Left renal cortex interstitium (tissue), 4 donors: Measurements from ENCODE around the gene DKKL1. TPM values are rescaled to one million over a fixed set of nuclear protein-coding genes. Genes with fewer than 3 reads are reported as not detected.

Experiments
- DNase-seq, 4 donors: peaks; one replicate each; pipeline ENCODE4 v3.0.0-alpha.2; 2013; ENCODE audit warnings: low read depth in 4 of 4, low spot score in 2 of 4, missing footprints in 1 of 4
- polyA plus RNA-seq, 4 donors: library from polyadenylated mRNA; unstranded; fragments of 120-200 nt; gene quantifications; one replicate each; pipeline ENCODE4 v1.2.1, GENCODE V29; 2013; ENCODE audit not compliant: insufficient read length in 4 of 4

DKKL1 gene
- polyA plus RNA-seq, 4 donors = 4.5 to 6.4 (median 5.8) TPM

DNA sequence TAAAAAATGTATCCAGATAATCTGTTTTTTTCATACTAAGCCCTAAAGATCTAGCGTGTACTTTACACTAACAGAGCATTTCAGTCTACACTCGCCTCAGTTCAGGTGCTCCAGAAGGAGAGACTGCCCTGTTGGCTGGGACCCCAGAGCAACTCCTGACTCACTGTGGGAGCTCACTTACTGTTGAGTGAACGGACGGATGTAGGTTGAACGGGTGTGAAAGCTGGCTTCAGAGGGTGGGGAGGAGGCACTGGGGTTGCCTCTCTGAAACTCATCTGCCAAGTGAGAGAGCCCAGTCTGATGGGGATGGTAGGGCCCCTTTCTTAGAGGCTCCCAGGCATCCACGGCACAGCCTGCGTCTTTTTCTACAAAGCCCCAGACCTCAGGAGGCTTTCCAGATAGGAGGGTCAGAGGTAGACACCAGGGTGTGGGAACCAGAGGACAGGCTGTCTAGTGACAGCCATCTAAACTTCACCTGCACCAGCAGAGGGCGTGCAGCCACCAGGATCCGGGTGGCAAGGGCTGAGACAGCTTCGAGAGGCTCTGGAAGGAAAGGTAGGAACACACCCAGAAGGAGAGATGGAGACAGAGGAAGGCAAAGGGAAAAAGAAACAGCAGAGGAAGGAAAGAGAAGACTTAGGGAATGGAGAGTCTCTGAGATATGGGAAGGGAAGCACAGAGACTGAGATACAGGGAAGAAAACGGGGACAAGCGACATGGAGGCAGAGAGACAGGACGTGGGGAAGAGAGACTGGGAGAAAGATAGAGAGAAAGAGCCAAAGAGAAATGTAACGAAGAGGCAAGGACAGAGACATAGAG is 28.1 kb downstream of the DKKL1 start:
- DNase-seq = peak in 2 of 4 donors; percentile 50 to 69

DNA sequence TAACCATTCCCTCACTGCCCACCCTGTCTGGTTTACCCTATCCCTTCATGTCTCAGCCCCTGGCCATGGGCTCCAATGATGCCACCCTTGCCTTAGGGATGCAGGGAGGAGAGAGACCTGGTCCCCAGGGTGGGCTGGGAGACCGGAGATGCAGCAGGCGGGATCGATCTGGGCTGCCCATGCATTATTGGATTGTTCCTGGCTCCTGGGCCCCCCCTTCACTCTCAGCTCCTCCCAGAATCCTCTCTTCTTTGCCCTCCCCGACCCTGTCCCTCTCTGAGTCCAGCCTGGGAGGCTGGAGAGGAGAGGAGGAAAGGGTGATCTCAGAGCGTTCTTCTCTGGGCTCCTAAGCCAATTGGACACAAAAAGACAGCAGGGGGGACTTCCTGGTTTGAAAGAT is 30.2 kb downstream of the DKKL1 start:
- DNase-seq = no peak

DNA sequence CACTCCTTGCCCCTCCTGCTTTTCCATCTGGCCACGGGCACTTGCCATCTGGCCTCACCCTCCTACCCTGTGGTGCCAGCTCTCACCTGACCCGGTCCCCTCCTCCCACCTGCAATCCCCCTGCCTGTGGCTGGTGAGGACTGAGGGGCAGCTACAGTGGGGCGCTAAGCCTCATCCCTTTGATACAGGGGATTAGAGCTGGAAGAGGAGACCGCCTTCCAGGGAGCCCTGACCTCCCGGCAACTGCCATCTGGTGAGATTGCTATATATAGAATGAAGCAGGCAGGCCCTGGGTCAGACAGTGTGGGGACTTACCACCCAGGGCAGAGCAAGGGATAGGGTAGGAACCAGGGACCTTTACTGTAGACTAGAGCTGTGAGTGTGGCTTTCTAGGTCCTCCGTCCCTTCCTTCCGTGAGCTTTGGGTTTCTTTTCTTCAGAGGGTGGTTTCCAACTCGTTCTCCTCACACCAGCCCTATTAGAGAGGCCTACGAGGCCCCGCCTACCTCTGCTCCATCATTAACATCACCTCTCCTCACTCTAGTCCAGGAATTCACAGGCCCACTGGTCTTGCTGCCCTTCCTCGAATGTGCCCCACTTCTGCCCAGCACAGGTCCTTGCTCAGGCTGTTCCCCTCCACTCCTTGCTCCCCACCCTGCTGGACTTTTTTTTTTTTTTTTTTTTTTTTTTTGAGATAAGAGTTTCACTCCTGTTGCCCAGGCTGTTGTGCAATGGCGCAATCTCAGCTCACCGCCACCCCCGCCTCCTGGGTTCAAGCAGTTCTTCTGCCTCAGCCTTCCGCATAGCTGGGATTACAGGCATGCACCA is 32.1 kb downstream of the DKKL1 start:
- DNase-seq = no peak

DNA sequence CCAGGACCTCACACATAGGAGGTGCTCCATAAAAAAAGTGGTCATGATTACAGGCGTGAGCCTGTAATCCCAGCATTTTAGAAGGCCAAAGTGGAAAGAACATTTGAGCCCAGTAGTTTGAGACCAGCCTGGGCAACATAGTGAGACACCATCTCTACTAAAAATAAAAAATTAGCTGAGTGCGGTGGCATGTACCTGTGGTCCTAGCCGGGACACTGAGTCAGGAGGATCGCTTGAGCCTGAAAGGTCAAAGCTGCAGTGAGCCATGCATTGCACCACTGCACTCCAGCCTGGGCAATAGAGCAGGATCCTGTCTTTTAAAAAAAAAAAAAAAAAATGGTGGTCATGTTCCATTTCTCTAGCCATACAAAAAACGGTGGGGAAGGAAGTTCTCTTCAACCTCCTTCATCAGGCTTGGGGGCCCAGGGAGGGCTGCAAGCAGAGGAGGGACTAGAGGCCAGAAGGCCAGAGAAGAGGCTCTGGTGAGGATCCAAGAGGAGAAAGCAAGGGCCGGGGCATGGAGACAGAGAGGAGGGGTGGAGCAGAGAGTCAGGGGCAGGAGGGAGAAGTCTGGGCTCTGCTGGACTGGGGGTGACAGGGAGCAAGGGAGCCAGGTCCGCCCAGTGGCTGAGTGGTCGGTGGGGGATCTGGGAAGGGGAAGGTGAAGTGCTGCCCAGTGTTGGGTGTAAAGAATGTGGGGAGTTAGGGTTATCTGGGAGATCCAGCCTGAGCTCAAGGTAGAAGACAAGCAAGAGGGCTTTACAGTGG is 33.2 kb downstream of the DKKL1 start:
- DNase-seq = no peak

DNA sequence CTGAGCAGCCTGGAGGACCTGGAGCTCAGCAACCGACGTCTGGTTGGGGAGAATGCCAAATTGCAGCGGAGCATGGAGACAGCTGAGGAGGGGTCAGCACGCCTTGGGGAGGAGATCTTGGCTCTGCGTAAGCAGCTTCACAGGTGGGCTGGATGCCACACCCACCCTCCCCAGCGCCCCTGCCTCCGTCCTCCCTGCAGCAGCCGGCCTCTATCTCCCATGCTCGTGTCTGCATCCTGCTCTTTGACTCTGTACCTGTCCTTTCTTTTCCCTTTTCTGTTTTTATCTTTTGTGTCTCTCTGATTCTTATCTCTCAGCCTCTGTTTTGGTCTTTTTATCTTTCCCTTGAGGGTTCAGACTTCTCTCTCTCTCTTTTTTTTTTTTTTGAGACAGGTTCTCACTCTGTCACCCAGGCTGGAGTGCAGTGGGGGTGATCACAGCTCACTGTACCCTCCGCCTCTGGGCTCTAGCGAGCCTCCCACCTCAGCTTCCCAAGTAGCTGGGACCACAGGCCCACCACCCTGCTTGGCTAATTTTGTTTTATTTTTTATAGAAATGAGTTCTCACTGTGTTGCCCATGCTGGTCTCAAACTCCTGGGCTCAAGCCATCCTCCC is 34.4 kb downstream of the DKKL1 start:
- DNase-seq = no peak

DNA sequence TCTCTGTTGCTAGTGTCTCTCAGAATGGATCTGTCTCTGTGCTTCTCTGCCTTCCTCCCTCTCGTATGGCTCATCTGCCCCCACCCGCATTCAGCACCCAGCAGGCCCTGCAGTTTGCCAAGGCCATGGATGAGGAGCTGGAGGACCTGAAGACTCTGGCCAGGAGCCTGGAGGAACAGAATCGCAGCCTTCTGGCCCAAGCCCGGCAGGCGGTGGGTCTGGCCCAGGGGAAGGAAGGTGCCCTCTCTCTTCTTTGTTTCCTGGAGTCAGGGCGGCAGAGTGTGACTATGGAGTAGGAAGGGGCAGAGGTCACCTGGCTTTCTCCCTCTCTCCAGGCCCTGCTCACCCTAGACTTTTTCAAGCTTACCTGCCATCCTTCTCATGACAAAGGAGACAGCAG is 35.3 kb downstream of the DKKL1 start:
- DNase-seq = no peak

DNA sequence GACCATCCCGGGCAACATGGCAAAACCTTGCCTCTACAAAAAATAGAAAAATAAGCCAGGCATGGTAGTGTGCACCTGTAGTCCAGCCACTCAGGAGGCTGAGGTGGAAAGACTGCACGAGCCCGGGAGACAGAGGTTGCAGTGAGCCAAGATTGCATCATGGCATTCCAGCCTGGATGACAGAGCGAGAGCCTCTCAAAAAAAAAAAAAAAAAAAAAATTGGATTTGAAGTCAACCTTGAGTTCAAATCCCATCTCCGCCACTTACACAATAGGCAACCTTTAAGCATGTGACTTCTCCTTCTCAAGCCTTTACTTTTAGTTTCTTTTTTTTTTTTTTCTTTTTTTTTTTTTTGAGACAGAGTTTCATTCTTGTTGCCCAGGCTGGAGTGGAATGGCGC is 36.4 kb downstream of the DKKL1 start:
- no peak for DNase-seq

DNA sequence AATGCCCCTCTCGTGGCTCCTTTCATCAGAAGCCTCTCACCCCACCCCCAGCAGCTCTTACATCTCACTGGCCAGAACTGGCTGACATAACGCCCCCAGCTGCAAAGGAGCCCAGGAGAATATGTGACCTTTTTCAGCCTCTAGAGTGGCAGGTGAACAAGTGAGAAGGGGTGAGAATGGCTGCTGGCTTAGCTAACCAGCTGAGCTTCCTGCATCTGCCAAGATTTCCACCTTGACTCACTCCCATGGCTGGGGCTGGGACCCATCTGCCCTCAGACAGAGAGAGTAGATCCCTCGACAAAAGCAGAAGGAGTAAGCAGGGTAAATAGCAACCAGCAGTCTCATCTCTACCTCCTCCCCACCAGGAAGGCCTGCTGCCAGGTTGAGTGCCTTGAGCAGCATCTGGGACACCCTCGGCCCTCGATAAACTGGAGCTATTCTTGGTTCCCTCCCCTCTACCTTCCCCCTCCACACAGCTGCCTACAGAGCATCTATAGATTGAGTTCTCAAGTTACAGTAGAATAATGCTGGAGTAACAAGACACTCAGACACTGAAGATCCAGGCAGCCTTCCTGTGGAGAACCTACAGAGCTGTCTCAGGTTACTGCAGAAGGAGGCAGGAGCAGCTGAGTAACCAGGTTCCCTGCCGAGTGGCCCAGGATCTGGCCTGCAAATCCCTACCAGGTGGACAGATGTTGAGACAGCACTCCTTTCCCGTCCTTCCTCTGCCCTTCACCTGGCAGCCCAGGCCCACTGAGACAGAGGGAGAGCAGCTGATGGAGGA is 39.9 kb downstream of the DKKL1 start:
- DNase-seq = peak in 1 of 4 donors; percentile 48

DNA sequence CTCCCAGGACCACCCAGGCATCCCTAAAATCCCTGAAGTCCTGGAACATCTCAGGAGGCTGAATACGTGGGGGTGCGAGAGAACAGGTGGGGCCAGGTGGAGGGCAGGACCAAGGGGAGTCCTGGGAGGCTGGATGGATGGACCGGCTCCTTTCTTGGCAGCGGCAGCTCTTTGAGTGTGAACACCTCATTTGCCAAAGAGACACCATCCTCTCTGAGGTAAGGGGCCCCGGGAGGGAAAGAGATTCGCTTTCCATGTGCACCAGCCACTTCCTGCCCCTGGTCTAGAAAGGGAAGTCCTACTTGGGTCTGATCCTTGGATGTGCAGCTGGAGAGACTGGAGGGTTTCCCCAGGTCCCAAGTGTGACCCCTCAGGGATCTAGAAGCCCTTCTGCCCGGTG is 43.4 kb downstream of the DKKL1 start:
- no peak for DNase-seq

DNA sequence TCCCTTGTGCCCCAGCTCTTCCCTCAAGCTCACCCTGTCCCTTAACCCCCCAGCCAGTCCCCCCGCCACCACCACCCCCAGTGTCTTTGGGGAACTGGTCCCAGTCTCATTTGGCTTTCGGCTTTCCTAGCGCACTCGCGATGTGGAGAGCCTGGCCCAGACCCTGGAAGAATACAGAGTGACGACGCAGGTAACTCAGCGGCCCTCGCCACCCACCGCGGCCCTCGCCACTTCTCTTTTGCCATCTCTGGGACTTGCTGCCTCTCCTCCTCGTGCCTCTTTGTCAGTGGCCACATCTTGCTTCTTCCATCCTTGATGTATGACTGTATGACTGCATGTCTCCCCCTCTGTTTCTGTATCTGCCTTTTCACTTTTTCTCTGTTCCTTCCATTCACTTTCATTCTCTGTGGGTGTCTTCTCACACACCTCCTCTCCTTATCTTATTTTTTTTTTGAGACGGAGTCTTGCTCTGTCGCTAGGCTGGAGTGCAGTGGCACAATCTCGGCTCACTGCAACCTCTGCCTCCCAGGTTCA is 43.9 kb downstream of the DKKL1 start:
- DNase-seq = no peak

DNA sequence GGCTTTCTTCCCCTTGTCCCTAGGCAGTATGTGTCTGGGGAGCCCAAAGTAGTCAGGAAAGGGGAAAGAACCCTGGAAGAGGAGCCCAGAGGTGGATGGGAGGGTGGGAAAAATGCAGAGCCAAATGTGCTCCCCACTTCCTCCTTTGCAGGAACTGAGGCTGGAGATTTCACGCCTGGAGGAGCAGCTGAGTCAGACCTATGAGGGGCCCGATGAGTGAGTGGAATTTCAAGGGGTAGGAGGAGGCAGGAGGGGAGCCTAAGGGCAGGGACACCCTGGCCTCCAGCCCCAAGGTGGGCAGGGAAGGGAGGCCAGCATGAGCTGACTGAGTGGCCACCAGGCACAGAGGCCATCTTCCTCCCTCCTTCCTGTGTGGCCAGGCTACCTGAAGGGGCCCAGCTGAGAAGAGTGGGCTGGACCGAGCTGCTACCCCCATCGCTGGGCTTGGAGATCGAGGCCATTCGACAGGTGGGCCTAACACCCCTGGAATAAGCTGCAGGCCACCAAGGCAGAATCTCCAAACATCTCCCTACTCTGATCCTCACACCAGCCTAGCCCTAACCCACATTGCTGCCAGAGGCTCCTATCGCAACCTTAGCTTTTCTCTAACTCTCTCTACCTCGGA is 45.3 kb downstream of the DKKL1 start:
- no peak for DNase-seq

DNA sequence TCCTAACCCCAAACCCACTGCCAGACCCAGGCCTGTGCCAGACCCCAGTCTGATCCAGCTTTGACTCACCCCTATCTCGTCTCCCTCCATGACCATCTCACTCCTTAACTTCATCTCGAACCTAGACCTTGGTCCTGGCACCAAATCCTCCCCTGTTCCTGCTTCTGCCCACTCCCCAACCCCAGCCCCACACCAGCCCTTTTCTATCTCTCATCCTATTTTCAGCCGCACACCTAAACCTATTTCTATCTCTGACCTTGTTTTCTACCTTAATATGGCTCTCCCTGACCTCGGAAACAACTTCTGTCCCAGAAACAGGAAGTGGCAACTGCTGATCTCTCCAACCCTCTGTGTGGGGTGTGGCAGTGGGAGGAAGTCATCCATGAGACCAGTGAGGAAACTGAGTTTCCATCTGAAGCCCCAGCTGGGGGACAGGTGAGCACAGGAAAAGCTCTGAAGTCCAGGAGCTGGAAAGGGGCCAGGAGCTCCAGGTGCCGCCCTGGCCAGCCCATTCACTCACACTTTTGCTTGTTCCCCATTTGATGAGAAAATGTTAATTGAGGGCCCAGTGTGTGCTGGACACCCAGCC is 45.9 kb downstream of the DKKL1 start:
- DNase-seq = no peak

DNA sequence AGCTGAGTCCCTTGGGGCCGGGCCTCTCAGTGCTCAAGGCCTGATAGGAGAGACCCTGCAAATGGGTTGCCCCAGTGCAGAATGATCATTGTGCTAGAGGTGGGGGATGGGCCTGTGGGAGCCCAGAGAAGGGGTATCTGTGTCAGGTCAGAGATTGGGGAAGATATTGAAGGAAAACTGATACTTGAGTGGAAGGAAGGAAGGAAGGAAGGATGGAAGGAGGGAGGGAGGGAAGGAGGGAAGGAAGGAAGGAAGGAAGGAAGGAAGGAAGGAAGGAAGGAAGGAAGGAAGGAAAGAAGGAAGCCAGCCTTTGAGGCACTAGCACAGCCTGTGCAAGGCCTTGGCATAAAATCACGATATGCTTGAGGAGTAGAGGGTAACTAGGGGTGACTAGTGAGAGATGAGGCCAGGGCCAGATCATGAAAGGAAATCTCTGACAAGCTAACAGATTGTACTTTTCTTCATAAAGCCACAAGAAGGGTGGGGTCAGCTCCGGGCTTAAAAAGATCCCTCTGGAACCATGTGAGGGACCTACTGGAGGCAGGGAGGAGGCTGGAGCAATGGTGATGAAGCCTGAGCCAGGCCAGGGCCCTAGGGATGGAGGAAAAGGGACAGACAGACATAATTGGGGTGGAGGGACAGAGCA is 48.1 kb downstream of the DKKL1 start:
- DNase-seq = no peak

DNA sequence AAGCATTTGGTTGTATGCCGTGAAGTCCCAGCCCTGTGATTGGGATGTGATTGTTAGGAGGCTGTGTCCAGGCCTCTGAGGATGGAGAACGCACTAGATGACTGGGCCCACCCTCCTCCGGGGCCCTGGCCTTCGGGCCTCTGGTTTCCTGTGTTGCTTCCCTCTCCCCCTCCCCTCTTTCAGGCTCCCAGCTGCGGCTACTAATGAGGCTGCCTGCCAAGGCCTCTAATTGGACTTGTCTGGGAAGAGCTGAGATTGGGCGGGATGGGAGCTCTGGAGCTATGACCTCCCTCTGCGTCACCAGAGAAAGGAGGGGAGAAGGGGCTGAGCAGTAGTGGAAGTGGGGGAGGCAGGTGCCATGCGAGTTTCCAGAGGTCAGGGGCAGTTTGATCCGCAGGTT is 49.7 kb downstream of the DKKL1 start:
- DNase-seq = peak in 3 of 4 donors; percentile 55 to 84 (median 73)

DNA sequence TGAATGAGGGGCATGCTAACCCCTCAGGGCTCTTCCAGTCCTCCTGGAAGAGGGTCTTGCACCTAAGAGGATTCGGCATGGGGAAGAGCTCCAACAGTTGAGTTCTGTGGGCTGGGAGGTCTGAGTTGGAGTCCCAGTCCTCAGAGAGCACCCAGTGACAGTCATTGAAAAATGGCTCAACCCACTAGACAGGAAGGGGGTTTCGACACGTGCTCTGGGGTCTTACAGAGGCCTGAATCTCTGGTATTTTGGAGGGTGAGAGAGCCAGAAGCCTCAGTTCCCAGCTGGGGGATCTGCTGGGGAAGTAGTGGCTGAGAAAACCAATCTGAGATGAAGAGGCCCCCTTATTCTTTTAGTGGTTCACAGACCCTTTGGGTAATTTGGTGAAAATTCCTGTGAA is 50.6 kb downstream of the DKKL1 start:
- DNase-seq = no peak

DNA sequence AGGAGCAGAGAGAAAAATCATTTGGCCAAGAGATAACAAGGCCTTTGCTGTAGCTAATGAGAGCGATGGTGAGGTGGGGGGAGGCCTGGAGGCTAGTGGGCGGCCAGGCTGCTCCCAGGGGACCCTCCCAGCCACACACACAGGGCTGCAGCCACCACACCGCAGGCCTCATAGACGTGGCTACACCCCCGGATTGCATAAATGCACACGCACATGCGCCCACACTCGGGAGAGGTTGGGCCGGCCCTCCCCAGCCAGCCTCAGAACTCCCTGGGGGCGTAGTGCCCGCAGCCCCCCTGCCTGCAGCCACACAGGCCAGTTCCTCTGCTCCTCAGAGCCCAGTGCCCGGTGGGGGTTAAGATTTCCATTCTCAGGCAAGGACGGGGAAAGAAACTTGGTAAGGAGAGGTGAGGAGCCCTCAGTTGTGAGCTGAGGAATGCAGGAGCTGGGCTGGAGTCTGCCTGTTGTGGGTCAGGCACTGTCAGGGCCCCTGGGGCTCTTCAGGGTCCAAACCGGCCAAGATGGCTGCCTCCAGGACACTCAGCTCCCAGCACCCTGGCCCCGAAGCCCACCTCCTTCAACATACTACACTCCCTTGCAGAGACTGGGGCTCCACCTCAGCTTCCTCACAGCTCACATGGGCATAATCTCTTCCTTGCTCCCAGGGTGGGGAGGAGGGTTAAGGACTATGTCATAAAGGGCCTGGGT is 51.6 kb downstream of the DKKL1 start:
- DNase-seq = no peak

DNA sequence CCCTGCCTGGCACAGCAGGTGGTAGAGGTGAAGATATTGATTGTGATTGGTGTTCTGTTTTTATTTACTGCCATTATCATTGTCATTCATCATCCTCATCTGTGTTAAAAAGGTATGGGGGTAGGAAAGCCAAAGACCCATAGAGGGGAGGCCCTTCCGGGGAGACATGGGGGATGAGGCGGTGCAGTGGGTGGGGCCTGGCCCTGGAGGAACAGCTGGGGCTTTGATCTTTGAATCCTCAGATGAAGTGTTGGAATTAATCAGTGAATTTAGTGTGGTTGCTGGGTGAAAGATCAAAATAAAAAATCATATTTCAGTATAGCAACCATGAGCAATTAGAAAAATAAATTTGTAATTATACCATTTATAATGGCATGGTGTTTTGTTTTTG is 52.1 kb downstream of the DKKL1 start:
- no peak for DNase-seq

DNA sequence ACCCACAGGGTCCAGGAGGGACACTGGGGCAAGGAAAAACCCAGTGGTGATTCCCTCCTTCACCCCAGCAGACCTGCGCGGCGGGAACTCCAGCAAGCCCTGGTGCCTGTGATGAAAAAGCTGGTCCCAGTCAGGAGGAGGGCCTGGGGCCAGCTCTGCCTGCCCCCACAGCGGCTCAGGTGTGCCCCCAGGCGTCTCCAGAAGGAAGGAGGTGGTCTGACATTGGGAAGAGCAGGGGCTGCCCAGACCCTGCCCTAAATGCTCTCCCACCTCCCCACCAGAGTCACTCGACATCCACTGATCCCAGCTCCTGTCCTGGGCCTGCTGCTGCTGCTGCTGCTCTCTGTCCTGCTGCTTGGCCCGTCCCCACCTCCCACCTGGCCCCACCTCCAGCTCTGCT is 53.4 kb downstream of the DKKL1 start:
- no peak for DNase-seq
